ENCODE results near the gene ST3GAL5.

DNA sequence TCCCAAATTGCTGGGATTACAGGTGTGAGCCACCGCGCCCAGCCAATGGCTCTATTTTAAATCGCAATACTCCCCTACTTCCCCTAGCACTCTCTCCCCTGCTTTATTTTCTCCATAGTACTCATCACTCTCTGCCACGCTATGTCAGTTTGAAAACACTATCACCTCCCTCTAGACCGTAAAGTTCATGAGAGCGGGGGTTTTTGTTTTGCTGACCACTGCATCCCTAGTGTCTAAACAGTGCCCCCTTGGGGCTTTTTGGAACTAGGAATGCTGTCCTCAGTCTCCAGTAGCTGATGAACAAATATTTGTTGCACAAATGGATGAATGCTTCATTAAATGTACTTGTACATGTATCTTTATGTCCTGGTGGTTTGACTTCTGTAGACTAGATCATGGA lies 90.9 kb downstream of the ST3GAL5 start:
- TF ChIP-seq YY1 (IDR thresholded peaks at IDR 0.05; ENCODE audit: insufficient read depth, insufficient read length) (no peak), SUZ12 (IDR thresholded peaks at IDR 0.05; ENCODE audit: extremely low read depth, insufficient read depth, insufficient read length) (no peak), ZNF274 (IDR thresholded peaks at IDR 0.05; ENCODE audit: low read depth, low read length) (no peak)
